Measurements from ENCODE around the gene DNMT3A. TPM values are rescaled to one million over a fixed set of nuclear protein-coding genes. Genes with fewer than 3 reads are reported as not detected.

DNMT3A gene
- total and polyA plus RNA-seq, 2 donors (not counting 1 experiment from before 2014, with no cell fraction given), result 8.9 to 24.5 TPM

GRCh38 chr2:25268139-25268538, 73.6 kb downstream of the DNMT3A start:
- ChIA-PET CTCF (interaction anchor here (1.1 to 1.5 kb wide), 3 partner anchors 8 to 102 kb away, joined by 3 to 4 read pairs (median 3); no protein-coding TSS in a partner anchor), POLR2A (interaction anchor here (0.6 kb wide), 1 partner anchor 46 kb away, joined by 3 read pairs; no protein-coding TSS in a partner anchor)
- no peak overlapping the region for H3K4me3 Mint-ChIP-seq
- H3K27me3 ChIP-seq (replicated peaks in 1 of 4; ENCODE audit: control extremely low read depth in 1 of 4, control insufficient read depth in 3 of 4, insufficient read depth in 4 of 4, low read length in 3 of 4), result no peaks in the 10 kb centered on the region
- no peak overlapping the region for H3K27ac ChIP-seq (ENCODE audit: low read length in 2 of 2)
- ATAC-seq (ENCODE audit: low read depth) (no peak), DNase-seq (no peak)
- no peaks in the 10 kb centered on the region for H3K27me3 Mint-ChIP-seq
- no peak overlapping the region for H3K9ac ChIP-seq (ENCODE audit: low read length)
- peaks cover 0 to 8% of the 10 kb centered on the region in 2 experiments for H3K36me3 ChIP-seq (replicated peaks in 1 of 2; ENCODE audit: control extremely low read depth in 1 of 2, control insufficient read depth in 1 of 2, extremely low read depth in 1 of 2, insufficient read depth in 2 of 2, low read length in 1 of 2)
- 98% methylated on average over 9 of the region's 10 CpGs for WGBS (ENCODE audit: insufficient coverage)
- intact Hi-C loops (cut with micrococcal nuclease), result no loop called here
- no peaks in the 10 kb centered on the region for H3K9me3 ChIP-seq (ENCODE audit: control extremely low read depth in 1 of 3, control insufficient read depth in 2 of 3, insufficient read depth in 1 of 3, low read length in 2 of 3)
- TF ChIP-seq, protein P1, sequence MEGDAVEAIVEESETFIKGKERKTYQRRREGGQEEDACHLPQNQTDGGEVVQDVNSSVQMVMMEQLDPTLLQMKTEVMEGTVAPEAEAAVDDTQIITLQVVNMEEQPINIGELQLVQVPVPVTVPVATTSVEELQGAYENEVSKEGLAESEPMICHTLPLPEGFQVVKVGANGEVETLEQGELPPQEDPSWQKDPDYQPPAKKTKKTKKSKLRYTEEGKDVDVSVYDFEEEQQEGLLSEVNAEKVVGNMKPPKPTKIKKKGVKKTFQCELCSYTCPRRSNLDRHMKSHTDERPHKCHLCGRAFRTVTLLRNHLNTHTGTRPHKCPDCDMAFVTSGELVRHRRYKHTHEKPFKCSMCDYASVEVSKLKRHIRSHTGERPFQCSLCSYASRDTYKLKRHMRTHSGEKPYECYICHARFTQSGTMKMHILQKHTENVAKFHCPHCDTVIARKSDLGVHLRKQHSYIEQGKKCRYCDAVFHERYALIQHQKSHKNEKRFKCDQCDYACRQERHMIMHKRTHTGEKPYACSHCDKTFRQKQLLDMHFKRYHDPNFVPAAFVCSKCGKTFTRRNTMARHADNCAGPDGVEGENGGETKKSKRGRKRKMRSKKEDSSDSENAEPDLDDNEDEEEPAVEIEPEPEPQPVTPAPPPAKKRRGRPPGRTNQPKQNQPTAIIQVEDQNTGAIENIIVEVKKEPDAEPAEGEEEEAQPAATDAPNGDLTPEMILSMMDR (IDR thresholded peaks at IDR 0.05), result no peak
- TF ChIP-seq EZH2 (IDR thresholded peaks at IDR 0.05; ENCODE audit: borderline replicate concordance, insufficient read depth, low read depth, low read length, poor library complexity, severe bottlenecking), result no peak
- peaks cover 2 to 7% of the 10 kb centered on the region in 2 donors for H3K4me1 ChIP-seq (ENCODE audit: control insufficient read depth in 2 of 2, insufficient read depth in 2 of 2, low read length in 2 of 2)
- no peaks in the 10 kb centered on the region for H3K9me3 Mint-ChIP-seq (ENCODE audit: insufficient read depth)
- H4K20me1 ChIP-seq (ENCODE audit: control insufficient read depth, insufficient read depth, low read length, poor library complexity, severe bottlenecking), result no peaks in the 10 kb centered on the region
- H3K79me2 ChIP-seq (ENCODE audit: control insufficient read depth, insufficient read depth, low read length), result no peaks in the 10 kb centered on the region
- no peak overlapping the region for H3K4me3 ChIP-seq (ENCODE audit: control extremely low read depth in 1 of 5, extremely low read depth in 1 of 5, insufficient read depth in 1 of 5, low read depth in 2 of 5, low read length in 4 of 5)
- H3K4me1 Mint-ChIP-seq, result peaks cover 2% of the 10 kb centered on the region
- H2AFZ ChIP-seq (ENCODE audit: insufficient read depth, low read depth, low read length, poor library complexity, severe bottlenecking), result no peak overlapping the region
- H3K4me2 ChIP-seq (replicated peaks; ENCODE audit: low read depth, low read length, poor library complexity, severe bottlenecking), result no peak overlapping the region
- no peak overlapping the region for H3K27ac Mint-ChIP-seq

- ChIA-PET POLR2A (no interaction called here), CTCF (interaction anchor here (0.8 to 1.2 kb wide), 3 partner anchors 10 to 607 kb away, joined by 3 to 6 read pairs (median 3); no protein-coding TSS in a partner anchor)
- Mint-ChIP-seq H3K4me3 (no peak overlapping the region), H3K27ac (no peak overlapping the region), H3K9me3 (ENCODE audit: insufficient read depth) (no peaks in the 10 kb centered on the region), H3K4me1 (no peaks in the 10 kb centered on the region), H3K27me3 (no peaks in the 10 kb centered on the region)
- no peak overlapping the region for H3K4me3 ChIP-seq (ENCODE audit: control extremely low read depth in 1 of 5, extremely low read depth in 1 of 5, insufficient read depth in 1 of 5, low read depth in 2 of 5, low read length in 4 of 5)
- H3K4me2 ChIP-seq (replicated peaks; ENCODE audit: low read depth, low read length, poor library complexity, severe bottlenecking), result no peak overlapping the region
- DNase-seq, result no peak
- H3K36me3 ChIP-seq (replicated peaks in 1 of 2; ENCODE audit: control extremely low read depth in 1 of 2, control insufficient read depth in 1 of 2, extremely low read depth in 1 of 2, insufficient read depth in 2 of 2, low read length in 1 of 2), result peaks cover 0 to 8% of the 10 kb centered on the region in 2 experiments
- H3K4me1 ChIP-seq (ENCODE audit: control insufficient read depth in 2 of 2, insufficient read depth in 2 of 2, low read length in 2 of 2), result no peaks in the 10 kb centered on the region
- intact Hi-C loops (cut with micrococcal nuclease), result no loop called here
- no peaks in the 10 kb centered on the region for H3K9me3 ChIP-seq (ENCODE audit: control extremely low read depth in 1 of 3, control insufficient read depth in 2 of 3, insufficient read depth in 1 of 3, low read length in 2 of 3)
- H3K79me2 ChIP-seq (ENCODE audit: control insufficient read depth, insufficient read depth, low read length), result no peaks in the 10 kb centered on the region
- H3K27ac ChIP-seq (ENCODE audit: low read length in 2 of 2), result no peak overlapping the region
- H3K27me3 ChIP-seq (replicated peaks in 1 of 4; ENCODE audit: control extremely low read depth in 1 of 4, control insufficient read depth in 3 of 4, insufficient read depth in 4 of 4, low read length in 3 of 4), result no peaks in the 10 kb centered on the region
- no peak for ATAC-seq (ENCODE audit: low read depth)
- no peaks in the 10 kb centered on the region for H4K20me1 ChIP-seq (ENCODE audit: control insufficient read depth, insufficient read depth, low read length, poor library complexity, severe bottlenecking)
- no peak overlapping the region for H3K9ac ChIP-seq (ENCODE audit: low read length)
- H2AFZ ChIP-seq (ENCODE audit: insufficient read depth, low read depth, low read length, poor library complexity, severe bottlenecking), result no peak overlapping the region
- TF ChIP-seq EZH2 (IDR thresholded peaks at IDR 0.05; ENCODE audit: borderline replicate concordance, insufficient read depth, low read depth, low read length, poor library complexity, severe bottlenecking), result no peak
- TF ChIP-seq, protein P1 (IDR thresholded peaks at IDR 0.05), result no peak
Observed at GRCh38 chr2:25266399-25266798, 75.3 kb downstream of the DNMT3A start.

Data from B cell (primary cell).